ENCODE results near the gene PROSER1.

GRCh38 chr13:39056018-39056417 is 18.1 kb upstream of the PROSER1 start:
- TF ChIP-seq POLR2AphosphoS5 (IDR thresholded peaks at IDR 0.05; ENCODE audit: low read depth) (no peak), CTCF (IDR thresholded peaks at IDR 0.05; ENCODE audit: insufficient read depth, low read length) (no peak)

Data from HL-60 (cell line).